HepG2 (cell line): ENCODE results near the gene CDH23. TPM values are rescaled to one million over a fixed set of nuclear protein-coding genes. Genes with fewer than 3 reads are reported as not detected.

Experiments used
- ADNP ChIP-seq: sonication (generic); formaldehyde crosslinking; IDR thresholded peaks from 2 replicates; pipeline ENCODE4 v1.4.0; 2020; ENCODE audit warnings: missing genetic modification reagents
- EEA1 ChIP-seq: sonication (generic); formaldehyde crosslinking; IDR thresholded peaks from 2 replicates; pipeline ENCODE4 v1.5.1; 2020; ENCODE audit warnings: mild to moderate bottlenecking, missing genetic modification reagents, borderline replicate concordance
- FOSL1 ChIP-seq: sonication (generic); formaldehyde crosslinking; IDR thresholded peaks from 2 replicates; pipeline ENCODE4 v1.9.0; 2021; ENCODE audit warnings: missing genetic modification reagents, borderline replicate concordance
- GABPB1 ChIP-seq: IDR thresholded peaks from 2 replicates; pipeline ENCODE4 v1.6.1; 2016; ENCODE audit warnings: mild to moderate bottlenecking, missing genetic modification reagents, moderate library complexity, missing compliant biosample characterization
- HOXA7 ChIP-seq: sonication (generic); formaldehyde crosslinking; IDR thresholded peaks from 2 replicates; pipeline ENCODE4 v1.8.1; 2022; ENCODE audit warnings: mild to moderate bottlenecking, missing genetic modification reagents, moderate library complexity
- MED1 ChIP-seq: sonication (generic); formaldehyde crosslinking; IDR thresholded peaks from 2 replicates; pipeline ENCODE4 v1.4.0; 2020; ENCODE audit warnings: missing genetic modification reagents
- NCOR1 ChIP-seq: fragments of 200-600 bp; sonication (generic); IDR thresholded peaks from 2 replicates; pipeline ENCODE4 v1.7.0; 2017; ENCODE audit warnings: antibody characterized with exemption, low read length, borderline replicate concordance
- PHF21A ChIP-seq: sonication (generic); formaldehyde crosslinking; IDR thresholded peaks from 2 replicates; pipeline ENCODE4 v1.5.0; 2020; ENCODE audit warnings: mild to moderate bottlenecking, missing genetic modification reagents
- RCOR2 ChIP-seq: IDR thresholded peaks from 2 replicates; pipeline ENCODE4 v1.6.1; 2016; ENCODE audit warnings: missing biosample characterization, missing genetic modification reagents
- SOX5 ChIP-seq: IDR thresholded peaks from 2 replicates; pipeline ENCODE4 v1.6.1; 2016; ENCODE audit warnings: borderline replicate concordance
- SOX6 ChIP-seq, 2 experiments: fragments of 450-650 bp in 1 of 2; sonication (generic) in 1 of 2; formaldehyde crosslinking in 1 of 2; IDR thresholded peaks; 2 replicates each; pipeline versions ENCODE4 v1.4.0 to v1.6.1; 2017 to 2020; ENCODE audit warnings: antibody characterized with exemption in 1 of 2, mild to moderate bottlenecking in 1 of 2, missing genetic modification reagents in 1 of 2
- SP5 ChIP-seq: IDR thresholded peaks from 2 replicates; pipeline ENCODE4 v1.6.1; 2016; ENCODE audit warnings: low read depth, borderline replicate concordance
- TEAD3 ChIP-seq: optimal IDR thresholded peaks from 2 replicates; pipeline ENCODE3; 2016; ENCODE audit warnings: borderline replicate concordance
- ZBTB21 ChIP-seq: sonication (generic); formaldehyde crosslinking; IDR thresholded peaks from 2 replicates; pipeline ENCODE4 v1.4.0; 2020; ENCODE audit warnings: missing genetic modification reagents
- ZNF264 ChIP-seq: sonication (generic); formaldehyde crosslinking; IDR thresholded peaks from 2 replicates; pipeline ENCODE4 v1.4.0; 2020; ENCODE audit warnings: missing genetic modification reagents
- ZNF335 ChIP-seq: sonication (generic); formaldehyde crosslinking; IDR thresholded peaks from 2 replicates; pipeline ENCODE4 v1.4.0; 2020; ENCODE audit warnings: missing genetic modification reagents
- ZNF501 ChIP-seq: sonication (generic); formaldehyde crosslinking; IDR thresholded peaks from 2 replicates; pipeline ENCODE4 v1.5.1; 2020; ENCODE audit warnings: mild to moderate bottlenecking, moderate library complexity, missing genetic modification reagents
- ZNF577 ChIP-seq: sonication (generic); formaldehyde crosslinking; IDR thresholded peaks from 2 replicates; pipeline ENCODE4 v1.4.0; 2020; ENCODE audit warnings: mild to moderate bottlenecking, low read depth, missing genetic modification reagents, borderline replicate concordance
- ZNF615 ChIP-seq: sonication (generic); formaldehyde crosslinking; IDR thresholded peaks from 2 replicates; pipeline ENCODE4 v1.5.0; 2020; ENCODE audit warnings: mild to moderate bottlenecking, missing genetic modification reagents, borderline replicate concordance
- polyA plus RNA-seq, 8 experiments: library from polyadenylated mRNA; depleted of rRNA in 3 of 8; stranded (reverse) in 7 of 8; unstranded in 1 of 8; fragments of >200 nt; fragmentation: Illumina TruSeq in 4 of 8; extraction: Trizol in 4 of 8; gene quantifications; 2 replicates each; pipeline versions ENCODE4 v1.2.1 to v1.2.3, GENCODE V29; 2011 to 2016; ENCODE audit warnings: low read depth in 4 of 8, missing spikeins in 1 of 8, mixed read lengths in 1 of 8; ENCODE audit not compliant: insufficient read depth in 1 of 8
- total RNA-seq, 5 experiments: library from RNA; depleted of rRNA; stranded (reverse); fragments of >200 nt; fragmentation: Illumina TruSeq; extraction: Trizol; gene quantifications; 2 replicates each; pipeline ENCODE4 v1.2.3, GENCODE V29; 2016; ENCODE audit warnings: low read depth in 1 of 5
- TF ChIP-seq, protein P1 (sequence below): sonication (generic); formaldehyde crosslinking; IDR thresholded peaks from 2 replicates; pipeline ENCODE4 v1.4.0; 2020; ENCODE audit warnings: missing genetic modification reagents, borderline replicate concordance
- TF ChIP-seq, protein P2 (sequence below): IDR thresholded peaks from 2 replicates; pipeline ENCODE4 v1.6.1; 2016; ENCODE audit warnings: missing compliant biosample characterization, missing genetic modification reagents, borderline replicate concordance
- TF ChIP-seq, protein P3 (sequence below): sonication (generic); formaldehyde crosslinking; IDR thresholded peaks from 2 replicates; pipeline ENCODE4 v1.4.0; 2020; ENCODE audit warnings: mild to moderate bottlenecking, missing genetic modification reagents

The CDH23 gene
- total and polyA plus RNA-seq, 2 of the 13 experiments (the other 11 are each of a cell fraction or from before 2014, with no cell fraction given): 0.13 TPM; not detected in 1

DNA sequence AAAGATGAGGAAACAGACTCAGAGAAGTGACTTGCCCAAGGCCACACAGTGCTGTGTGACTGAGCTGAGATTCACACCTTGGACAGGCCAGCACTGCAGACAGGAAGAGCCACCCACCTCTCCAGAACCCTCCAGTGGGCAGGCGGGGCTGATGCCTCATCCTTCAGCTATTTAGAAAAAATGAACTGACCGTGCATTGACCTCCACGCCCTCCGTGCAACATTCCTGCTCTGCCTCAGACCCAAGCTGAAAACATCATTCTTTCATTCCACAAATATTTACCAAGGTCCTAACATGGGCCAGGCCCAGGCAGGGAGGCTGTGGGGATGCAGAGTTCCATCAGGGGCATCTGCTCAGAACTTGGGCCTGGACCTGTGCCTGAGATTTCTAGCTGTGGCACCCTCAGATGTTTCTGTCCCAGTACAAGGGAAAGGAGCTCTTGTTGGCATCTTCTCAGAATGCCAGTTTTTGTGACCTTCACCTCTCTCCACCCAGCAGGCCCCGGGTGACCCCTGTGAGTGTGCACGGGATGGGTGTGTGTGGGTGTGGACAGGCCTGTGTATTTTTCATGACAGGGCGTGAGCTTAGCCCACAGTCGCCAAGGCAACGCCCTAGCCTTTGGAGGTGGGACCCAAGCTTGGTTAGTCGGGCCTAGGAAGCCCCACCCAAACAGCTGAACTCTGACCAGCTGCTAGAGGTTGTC lies 370.1 kb downstream of the CDH23 start (continued):
- no peak for TF ChIP-seq ADNP (CRISPR knock-in tag)
- TF ChIP-seq, protein P1, sequence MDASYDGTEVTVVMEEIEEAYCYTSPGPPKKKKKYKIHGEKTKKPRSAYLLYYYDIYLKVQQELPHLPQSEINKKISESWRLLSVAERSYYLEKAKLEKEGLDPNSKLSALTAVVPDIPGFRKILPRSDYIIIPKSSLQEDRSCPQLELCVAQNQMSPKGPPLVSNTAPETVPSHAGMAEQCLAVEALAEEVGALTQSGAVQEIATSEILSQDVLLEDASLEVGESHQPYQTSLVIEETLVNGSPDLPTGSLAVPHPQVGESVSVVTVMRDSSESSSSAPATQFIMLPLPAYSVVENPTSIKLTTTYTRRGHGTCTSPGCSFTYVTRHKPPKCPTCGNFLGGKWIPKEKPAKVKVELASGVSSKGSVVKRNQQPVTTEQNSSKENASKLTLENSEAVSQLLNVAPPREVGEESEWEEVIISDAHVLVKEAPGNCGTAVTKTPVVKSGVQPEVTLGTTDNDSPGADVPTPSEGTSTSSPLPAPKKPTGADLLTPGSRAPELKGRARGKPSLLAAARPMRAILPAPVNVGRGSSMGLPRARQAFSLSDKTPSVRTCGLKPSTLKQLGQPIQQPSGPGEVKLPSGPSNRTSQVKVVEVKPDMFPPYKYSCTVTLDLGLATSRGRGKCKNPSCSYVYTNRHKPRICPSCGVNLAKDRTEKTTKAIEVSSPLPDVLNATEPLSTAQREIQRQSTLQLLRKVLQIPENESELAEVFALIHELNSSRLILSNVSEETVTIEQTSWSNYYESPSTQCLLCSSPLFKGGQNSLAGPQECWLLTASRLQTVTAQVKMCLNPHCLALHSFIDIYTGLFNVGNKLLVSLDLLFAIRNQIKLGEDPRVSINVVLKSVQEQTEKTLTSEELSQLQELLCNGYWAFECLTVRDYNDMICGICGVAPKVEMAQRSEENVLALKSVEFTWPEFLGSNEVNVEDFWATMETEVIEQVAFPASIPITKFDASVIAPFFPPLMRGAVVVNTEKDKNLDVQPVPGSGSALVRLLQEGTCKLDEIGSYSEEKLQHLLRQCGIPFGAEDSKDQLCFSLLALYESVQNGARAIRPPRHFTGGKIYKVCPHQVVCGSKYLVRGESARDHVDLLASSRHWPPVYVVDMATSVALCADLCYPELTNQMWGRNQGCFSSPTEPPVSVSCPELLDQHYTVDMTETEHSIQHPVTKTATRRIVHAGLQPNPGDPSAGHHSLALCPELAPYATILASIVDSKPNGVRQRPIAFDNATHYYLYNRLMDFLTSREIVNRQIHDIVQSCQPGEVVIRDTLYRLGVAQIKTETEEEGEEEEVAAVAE (CRISPR knock-in tag): no peak
- 0 out of 2 replicates have a peak, but pooled peaks have one; percentile 31 for TF ChIP-seq ZNF501 (CRISPR knock-in tag)
- peak; percentile 80; the same call in 1 of the 2 replicates for TF ChIP-seq FOSL1 (CRISPR knock-in tag)
- no peak for TF ChIP-seq SOX6 (IDR thresholded peaks at IDR 0.05)
- TF ChIP-seq SOX6 (CRISPR knock-in tag; IDR thresholded peaks at IDR 0.05): peak; percentile 63; the same call in 1 of the 2 replicates
- peak; percentile 46; the same call in 1 of the 2 replicates for TF ChIP-seq RCOR2 (CRISPR knock-in tag)
- no peak for TF ChIP-seq ZBTB21 (CRISPR knock-in tag)
- TF ChIP-seq ZNF577 (CRISPR knock-in tag): no peak
- no peak for TF ChIP-seq EEA1 (CRISPR knock-in tag)
- peak; percentile 41; the same call in 1 of the 2 replicates for TF ChIP-seq NCOR1
- peak; percentile 62 for TF ChIP-seq MED1 (CRISPR knock-in tag)
- no peak for TF ChIP-seq HOXA7 (CRISPR knock-in tag)
- TF ChIP-seq, protein P2, sequence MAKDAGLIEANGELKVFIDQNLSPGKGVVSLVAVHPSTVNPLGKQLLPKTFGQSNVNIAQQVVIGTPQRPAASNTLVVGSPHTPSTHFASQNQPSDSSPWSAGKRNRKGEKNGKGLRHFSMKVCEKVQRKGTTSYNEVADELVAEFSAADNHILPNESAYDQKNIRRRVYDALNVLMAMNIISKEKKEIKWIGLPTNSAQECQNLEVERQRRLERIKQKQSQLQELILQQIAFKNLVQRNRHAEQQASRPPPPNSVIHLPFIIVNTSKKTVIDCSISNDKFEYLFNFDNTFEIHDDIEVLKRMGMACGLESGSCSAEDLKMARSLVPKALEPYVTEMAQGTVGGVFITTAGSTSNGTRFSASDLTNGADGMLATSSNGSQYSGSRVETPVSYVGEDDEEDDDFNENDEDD (CRISPR knock-in tag): no peak
- peak; percentile 42; the same call in 1 of the 2 replicates for TF ChIP-seq SOX5 (CRISPR knock-in tag)
- TF ChIP-seq ZNF335 (CRISPR knock-in tag): no peak
- TF ChIP-seq, protein P3, sequence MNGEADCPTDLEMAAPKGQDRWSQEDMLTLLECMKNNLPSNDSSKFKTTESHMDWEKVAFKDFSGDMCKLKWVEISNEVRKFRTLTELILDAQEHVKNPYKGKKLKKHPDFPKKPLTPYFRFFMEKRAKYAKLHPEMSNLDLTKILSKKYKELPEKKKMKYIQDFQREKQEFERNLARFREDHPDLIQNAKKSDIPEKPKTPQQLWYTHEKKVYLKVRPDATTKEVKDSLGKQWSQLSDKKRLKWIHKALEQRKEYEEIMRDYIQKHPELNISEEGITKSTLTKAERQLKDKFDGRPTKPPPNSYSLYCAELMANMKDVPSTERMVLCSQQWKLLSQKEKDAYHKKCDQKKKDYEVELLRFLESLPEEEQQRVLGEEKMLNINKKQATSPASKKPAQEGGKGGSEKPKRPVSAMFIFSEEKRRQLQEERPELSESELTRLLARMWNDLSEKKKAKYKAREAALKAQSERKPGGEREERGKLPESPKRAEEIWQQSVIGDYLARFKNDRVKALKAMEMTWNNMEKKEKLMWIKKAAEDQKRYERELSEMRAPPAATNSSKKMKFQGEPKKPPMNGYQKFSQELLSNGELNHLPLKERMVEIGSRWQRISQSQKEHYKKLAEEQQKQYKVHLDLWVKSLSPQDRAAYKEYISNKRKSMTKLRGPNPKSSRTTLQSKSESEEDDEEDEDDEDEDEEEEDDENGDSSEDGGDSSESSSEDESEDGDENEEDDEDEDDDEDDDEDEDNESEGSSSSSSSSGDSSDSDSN (CRISPR knock-in tag): no peak
- peak; percentile 98 for TF ChIP-seq TEAD3 (CRISPR knock-in tag)
- peak; percentile 13 for TF ChIP-seq PHF21A (CRISPR knock-in tag)
- peak; percentile 23; the same call in 1 of the 2 replicates for TF ChIP-seq GABPB1 (CRISPR knock-in tag)
- TF ChIP-seq SP5 (CRISPR knock-in tag): peak; percentile 40; the same call in 1 of the 2 replicates
- TF ChIP-seq ZNF615: no peak
- 0 out of 2 replicates have a peak, but pooled peaks have one; percentile 21 for TF ChIP-seq ZNF264 (CRISPR knock-in tag)
